ENCODE results near the gene BRINP3. TPM values are rescaled to one million over a fixed set of nuclear protein-coding genes. Genes with fewer than 3 reads are reported as not detected.

The BRINP3 gene
- total RNA-seq, 1 donor from 2014 or later, result not detected

GRCh38 chr1:190453550-190453949, 24.1 kb downstream of the BRINP3 start:
- H3K27me3 Mint-ChIP-seq (ENCODE audit: low read depth, unreplicated experiment), result no peaks in the 10 kb centered on the region
- no peak for TF ChIP-seq CTCF (IDR thresholded peaks at IDR 0.05; ENCODE audit: insufficient read depth, low read depth, low read length)
- no peak overlapping the region for H3K4me3 Mint-ChIP-seq (ENCODE audit: unreplicated experiment)
- Histone ChIP-seq H3K4me3 (ENCODE audit: insufficient read depth, low read depth, low read length) (no peak overlapping the region), H3K4me1 (ENCODE audit: insufficient read depth, low read length) (no peaks in the 10 kb centered on the region), H3K27ac (ENCODE audit: low read depth, low read length) (no peak overlapping the region), H3K4me2 (ENCODE audit: low read length) (no peak overlapping the region), H3K27me3 (ENCODE audit: insufficient read depth, low read length) (no peaks in the 10 kb centered on the region), H3K9ac (ENCODE audit: low read length) (no peak overlapping the region), H3K9me3 (ENCODE audit: insufficient read depth, low read depth, low read length) (no peaks in the 10 kb centered on the region), H3K79me2 (ENCODE audit: insufficient read depth, low read length) (no peaks in the 10 kb centered on the region), H2AFZ (ENCODE audit: low read depth, low read length) (no peak overlapping the region), H4K20me1 (ENCODE audit: insufficient read depth, low read length) (no peaks in the 10 kb centered on the region), H3K36me3 (ENCODE audit: insufficient read depth, low read length) (no peaks in the 10 kb centered on the region)
- no peak for FAIRE-seq
- H3K36me3 Mint-ChIP-seq (ENCODE audit: low read depth, unreplicated experiment), result no peaks in the 10 kb centered on the region
- no peak overlapping the region for H3K27ac Mint-ChIP-seq (ENCODE audit: unreplicated experiment)
- no peak for DNase-seq (ENCODE audit: low read depth)
- no peaks in the 10 kb centered on the region for H3K9me3 Mint-ChIP-seq (ENCODE audit: unreplicated experiment)
- no peaks in the 10 kb centered on the region for H3K4me1 Mint-ChIP-seq (ENCODE audit: low read depth, unreplicated experiment)

- Histone ChIP-seq H3K9me3 (ENCODE audit: insufficient read depth, low read depth, low read length) (no peaks in the 10 kb centered on the region), H4K20me1 (ENCODE audit: insufficient read depth, low read length) (no peaks in the 10 kb centered on the region), H3K4me3 (ENCODE audit: insufficient read depth, low read depth, low read length) (no peak overlapping the region), H3K9ac (ENCODE audit: low read length) (no peak overlapping the region), H3K36me3 (ENCODE audit: insufficient read depth, low read length) (no peaks in the 10 kb centered on the region), H3K27ac (ENCODE audit: low read depth, low read length) (no peak overlapping the region), H2AFZ (ENCODE audit: low read depth, low read length) (no peak overlapping the region), H3K27me3 (ENCODE audit: insufficient read depth, low read length) (no peaks in the 10 kb centered on the region), H3K4me1 (ENCODE audit: insufficient read depth, low read length) (no peaks in the 10 kb centered on the region), H3K4me2 (ENCODE audit: low read length) (no peak overlapping the region), H3K79me2 (ENCODE audit: insufficient read depth, low read length) (no peaks in the 10 kb centered on the region)
- H3K36me3 Mint-ChIP-seq (ENCODE audit: low read depth, unreplicated experiment), result no peaks in the 10 kb centered on the region
- H3K27ac Mint-ChIP-seq (ENCODE audit: unreplicated experiment), result no peak overlapping the region
- TF ChIP-seq EZH2 (IDR thresholded peaks at IDR 0.05; ENCODE audit: insufficient read depth, low read length) (no peak), CTCF (IDR thresholded peaks at IDR 0.05; ENCODE audit: insufficient read depth, low read depth, low read length) (no peak)
- no peaks in the 10 kb centered on the region for H3K4me1 Mint-ChIP-seq (ENCODE audit: low read depth, unreplicated experiment)
- no peak for DNase-seq (ENCODE audit: low read depth)
- H3K9me3 Mint-ChIP-seq (ENCODE audit: unreplicated experiment), result no peaks in the 10 kb centered on the region
- no peak for FAIRE-seq
- H3K27me3 Mint-ChIP-seq (ENCODE audit: low read depth, unreplicated experiment), result no peaks in the 10 kb centered on the region
- no peak overlapping the region for H3K4me3 Mint-ChIP-seq (ENCODE audit: unreplicated experiment)
Observed at GRCh38 chr1:190452272-190452848, 25.3 kb downstream of the BRINP3 start.

GRCh38 chr1:190444464-190444863, 33.2 kb downstream of the BRINP3 start:
- Mint-ChIP-seq H3K4me3 (ENCODE audit: unreplicated experiment) (no peak overlapping the region), H3K27me3 (ENCODE audit: low read depth, unreplicated experiment) (no peaks in the 10 kb centered on the region), H3K27ac (ENCODE audit: unreplicated experiment) (no peak overlapping the region), H3K36me3 (ENCODE audit: low read depth, unreplicated experiment) (no peaks in the 10 kb centered on the region), H3K9me3 (ENCODE audit: unreplicated experiment) (no peaks in the 10 kb centered on the region), H3K4me1 (ENCODE audit: low read depth, unreplicated experiment) (no peaks in the 10 kb centered on the region)
- Histone ChIP-seq H4K20me1 (ENCODE audit: insufficient read depth, low read length) (no peaks in the 10 kb centered on the region), H3K4me3 (ENCODE audit: insufficient read depth, low read depth, low read length) (no peak overlapping the region), H3K79me2 (ENCODE audit: insufficient read depth, low read length) (no peaks in the 10 kb centered on the region), H3K27me3 (ENCODE audit: insufficient read depth, low read length) (no peaks in the 10 kb centered on the region), H3K4me1 (ENCODE audit: insufficient read depth, low read length) (no peaks in the 10 kb centered on the region), H3K36me3 (ENCODE audit: insufficient read depth, low read length) (no peaks in the 10 kb centered on the region), H3K4me2 (ENCODE audit: low read length) (no peak overlapping the region), H3K9ac (ENCODE audit: low read length) (no peak overlapping the region), H2AFZ (ENCODE audit: low read depth, low read length) (no peak overlapping the region), H3K9me3 (ENCODE audit: insufficient read depth, low read depth, low read length) (no peaks in the 10 kb centered on the region), H3K27ac (ENCODE audit: low read depth, low read length) (no peak overlapping the region)
- DNase-seq (ENCODE audit: low read depth) (no peak), FAIRE-seq (no peak)
- TF ChIP-seq EZH2 (IDR thresholded peaks at IDR 0.05; ENCODE audit: insufficient read depth, low read length) (no peak), CTCF (IDR thresholded peaks at IDR 0.05; ENCODE audit: insufficient read depth, low read depth, low read length) (no peak)

Data from astrocyte (in vitro differentiated cells and primary cell).